Activated B cell treated with CpG ODN at 0.5 μM for 24 hours (primary cell): ENCODE results near the gene OGFOD3. TPM values are rescaled to one million over a fixed set of nuclear protein-coding genes. Genes with fewer than 3 reads are reported as not detected.

ENCODE experiments used
- ATAC-seq: fragments of 200-7000 bp; cut with Tn5 transposase; one replicate; pipeline ENCODE4 v1.10.0; 2021; ENCODE audit warnings: low read depth, mild to moderate bottlenecking, moderate library complexity
- CTCF ChIA-PET: fragments of 350-600 bp; sonication (Branson Sonifier 250); formaldehyde crosslinking; loops from one replicate; lab custom pipeline; 2021; ENCODE audit warnings: antibody characterized with exemption; lab: Charles Lee
- POLR2A ChIA-PET: fragments of 350-600 bp; sonication (Branson Sonifier 250); formaldehyde crosslinking; loops from one replicate; lab custom pipeline; 2021; ENCODE audit warnings: antibody characterized with exemption; lab: Charles Lee
- DNase-seq: peaks from one replicate; pipeline ENCODE4 v3.0.0; 2022
- H3K27ac Mint-ChIP-seq: one replicate; pipeline ENCODE4 v1.8.0; 2020; ENCODE audit warnings: mixed read lengths
- H3K27me3 Mint-ChIP-seq: one replicate; pipeline ENCODE4 v1.8.0; 2021; ENCODE audit warnings: mixed read lengths
- H3K36me3 Mint-ChIP-seq: one replicate; pipeline ENCODE4 v1.8.0; 2021; ENCODE audit warnings: low read depth, mixed read lengths
- H3K4me1 Mint-ChIP-seq: one replicate; pipeline ENCODE4 v1.8.0; 2021; ENCODE audit warnings: mixed read lengths
- H3K4me3 Mint-ChIP-seq: one replicate; pipeline ENCODE4 v1.8.0; 2020; ENCODE audit warnings: mild to moderate bottlenecking, mixed read lengths
- H3K9me3 Mint-ChIP-seq: one replicate; pipeline ENCODE4 v1.8.0; 2020; ENCODE audit warnings: mixed read lengths
- intact Hi-C: fragments of 100-400 bp; cut with micrococcal nuclease; formaldehyde crosslinking; loops from one replicate; pipeline ENCODE4 v1.15.1; 2024
- total RNA-seq: library from RNA; stranded (reverse); gene quantifications from 2 replicates; pipeline ENCODE4 v1.2.3, GENCODE V29; 2022
- TF ChIP-seq, protein P1 (sequence below): fragments of 200-600 bp; IDR thresholded peaks from one replicate; pipeline ENCODE4 v1.8.0; 2022; ENCODE audit warnings: antibody characterized with exemption, mild to moderate bottlenecking

The OGFOD3 gene
- total RNA-seq, 1 donor from 2014 or later: 35.0 TPM

DNA sequence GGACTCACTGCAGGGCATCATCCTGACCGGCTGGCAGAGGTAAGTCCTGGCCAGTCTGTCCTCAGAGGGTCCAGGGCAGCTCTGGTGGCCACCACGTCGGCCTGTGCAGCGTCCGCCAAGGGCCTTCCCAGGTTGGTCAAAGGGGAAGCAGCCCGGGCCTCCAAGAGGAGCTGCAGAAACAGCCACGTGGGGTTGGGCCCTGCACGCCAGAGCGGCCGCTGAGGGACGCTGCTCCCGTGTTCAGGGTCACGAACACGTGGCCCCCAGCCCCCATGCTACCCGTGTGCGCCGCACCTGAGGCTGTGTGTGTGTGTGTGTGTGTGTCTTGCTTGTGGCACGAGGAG lies 18.9 kb upstream of the OGFOD3 start:
- Mint-ChIP-seq H3K36me3 (peaks cover 21% of the 10 kb centered on the region), H3K27me3 (no peaks in the 10 kb centered on the region), H3K4me1 (peaks cover 57% of the 10 kb centered on the region), H3K9me3 (no peaks in the 10 kb centered on the region), H3K27ac (no peak overlapping the region), H3K4me3 (no peak overlapping the region)
- ChIA-PET CTCF (no interaction called here), POLR2A (interaction anchor here (10.6 kb wide), 1 partner anchor 11 kb away, joined by 130 read pairs; the partner anchor contains the start of gene CYBC1)
- TF ChIP-seq, protein P1, sequence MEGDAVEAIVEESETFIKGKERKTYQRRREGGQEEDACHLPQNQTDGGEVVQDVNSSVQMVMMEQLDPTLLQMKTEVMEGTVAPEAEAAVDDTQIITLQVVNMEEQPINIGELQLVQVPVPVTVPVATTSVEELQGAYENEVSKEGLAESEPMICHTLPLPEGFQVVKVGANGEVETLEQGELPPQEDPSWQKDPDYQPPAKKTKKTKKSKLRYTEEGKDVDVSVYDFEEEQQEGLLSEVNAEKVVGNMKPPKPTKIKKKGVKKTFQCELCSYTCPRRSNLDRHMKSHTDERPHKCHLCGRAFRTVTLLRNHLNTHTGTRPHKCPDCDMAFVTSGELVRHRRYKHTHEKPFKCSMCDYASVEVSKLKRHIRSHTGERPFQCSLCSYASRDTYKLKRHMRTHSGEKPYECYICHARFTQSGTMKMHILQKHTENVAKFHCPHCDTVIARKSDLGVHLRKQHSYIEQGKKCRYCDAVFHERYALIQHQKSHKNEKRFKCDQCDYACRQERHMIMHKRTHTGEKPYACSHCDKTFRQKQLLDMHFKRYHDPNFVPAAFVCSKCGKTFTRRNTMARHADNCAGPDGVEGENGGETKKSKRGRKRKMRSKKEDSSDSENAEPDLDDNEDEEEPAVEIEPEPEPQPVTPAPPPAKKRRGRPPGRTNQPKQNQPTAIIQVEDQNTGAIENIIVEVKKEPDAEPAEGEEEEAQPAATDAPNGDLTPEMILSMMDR: no peak
- no peak for ATAC-seq
- no peak for DNase-seq
- intact Hi-C loops: no loop called here

DNA sequence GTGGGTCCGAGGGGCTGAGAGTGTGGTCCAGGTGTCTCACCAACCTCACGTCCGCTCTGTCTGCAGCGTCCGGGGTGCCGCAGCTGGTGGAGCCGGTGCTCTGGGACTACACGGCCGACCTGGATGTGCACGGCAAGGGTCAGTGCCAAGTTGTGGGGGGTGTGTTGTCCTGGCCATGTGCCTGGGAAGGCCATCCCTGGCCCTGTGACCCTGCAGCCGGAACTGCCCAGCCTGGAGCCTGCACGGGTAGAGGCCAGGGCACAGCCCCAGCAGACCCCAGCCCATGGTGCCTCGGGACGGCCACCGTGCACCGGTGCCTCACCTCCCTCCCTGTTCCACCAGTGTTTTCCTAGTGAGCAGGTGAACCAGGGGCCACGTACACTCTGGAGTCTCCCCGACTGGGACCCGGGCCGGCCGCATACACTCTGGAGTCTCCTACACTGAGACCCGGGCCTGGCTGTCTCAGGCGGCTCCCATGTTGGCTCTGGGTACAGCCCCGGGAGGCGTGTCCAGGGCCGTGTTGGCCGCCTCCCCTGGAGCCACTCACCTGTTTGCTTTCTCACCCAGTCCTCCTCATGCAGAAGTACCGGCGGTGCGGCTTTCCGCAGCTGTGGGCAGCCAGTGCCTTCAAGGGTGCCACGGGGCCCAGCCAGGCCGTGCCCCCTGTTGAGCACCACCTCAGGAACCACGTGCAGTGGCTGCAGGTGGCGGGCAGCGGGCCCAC lies 18.4 kb upstream of the OGFOD3 start:
- TF ChIP-seq, protein P1: no peak
- Mint-ChIP-seq H3K4me1 (peaks cover 55% of the 10 kb centered on the region), H3K4me3 (no peak overlapping the region), H3K36me3 (peaks cover 19% of the 10 kb centered on the region), H3K27ac (no peak overlapping the region), H3K27me3 (no peaks in the 10 kb centered on the region), H3K9me3 (no peaks in the 10 kb centered on the region)
- DNase-seq (no peak), ATAC-seq (no peak)
- intact Hi-C loops: no loop called here
- CTCF ChIA-PET: no interaction called here
- POLR2A ChIA-PET: interaction anchor here (10.6 kb wide), 1 partner anchor 12 kb away, joined by 130 read pairs; the partner anchor contains the start of gene CYBC1

GRCh38 chr17:82435601-82436583 lies 17.5 kb upstream of the OGFOD3 start:
- intact Hi-C loops: loop anchor here (2.0 kb wide), 1 partner anchor 17 kb away; the partner anchor contains the start of genes HEXD and OGFOD3
- Mint-ChIP-seq H3K9me3 (no peaks in the 10 kb centered on the region), H3K36me3 (peaks cover 24% of the 10 kb centered on the region), H3K27me3 (no peaks in the 10 kb centered on the region), H3K4me1 (peaks cover 48% of the 10 kb centered on the region), H3K27ac (peak overlapping the region; percentile 78), H3K4me3 (no peak overlapping the region)
- no peak for DNase-seq
- TF ChIP-seq, protein P1: no peak
- no peak for ATAC-seq
- CTCF ChIA-PET: no interaction called here
- POLR2A ChIA-PET: interaction anchor here (10.6 kb wide), 1 partner anchor 13 kb away, joined by 130 read pairs; the partner anchor contains the start of gene CYBC1

DNA sequence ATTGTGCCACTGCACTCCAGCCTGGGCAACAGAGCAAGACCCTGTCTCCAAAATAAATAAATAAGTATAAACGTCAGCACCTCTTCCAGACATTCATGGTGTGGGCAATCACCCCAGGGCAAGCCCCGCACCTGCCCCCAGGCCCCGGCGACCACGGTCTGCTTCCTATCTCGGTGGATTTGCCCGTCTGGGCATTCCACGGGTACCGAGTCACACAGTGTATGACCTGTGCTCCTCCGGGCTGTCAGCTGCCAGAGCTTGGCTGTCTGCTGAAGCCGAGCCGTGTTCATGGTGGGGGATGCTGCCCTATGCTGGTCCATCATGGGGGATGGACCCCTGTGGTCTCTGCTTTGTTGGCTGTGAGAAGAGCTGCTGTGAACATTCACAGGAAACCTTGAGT lies 16.7 kb upstream of the OGFOD3 start:
- Mint-ChIP-seq H3K4me1 (peaks cover 45% of the 10 kb centered on the region), H3K9me3 (no peaks in the 10 kb centered on the region), H3K4me3 (no peak overlapping the region), H3K27me3 (no peaks in the 10 kb centered on the region), H3K36me3 (peaks cover 19% of the 10 kb centered on the region), H3K27ac (peak overlapping the region; percentile 78)
- DNase-seq: no peak
- ChIA-PET POLR2A (interaction anchor here (0.9 to 10.6 kb wide), 3 partner anchors 9 to 13 kb away, joined by 3 to 130 read pairs (median 4); partner anchors contain the start of gene CYBC1), CTCF (no interaction called here)
- no peak for ATAC-seq
- intact Hi-C loops: loop anchor here (2.0 kb wide), 1 partner anchor 16 kb away; the partner anchor contains the start of genes HEXD and OGFOD3
- TF ChIP-seq, protein P1: no peak
